ENCODE results near the gene GNB3. TPM values are rescaled to one million over a fixed set of nuclear protein-coding genes. Genes with fewer than 3 reads are reported as not detected.

GNB3 gene
- total RNA-seq, 1 experiment from 2014 or later: 0.21 TPM

DNA sequence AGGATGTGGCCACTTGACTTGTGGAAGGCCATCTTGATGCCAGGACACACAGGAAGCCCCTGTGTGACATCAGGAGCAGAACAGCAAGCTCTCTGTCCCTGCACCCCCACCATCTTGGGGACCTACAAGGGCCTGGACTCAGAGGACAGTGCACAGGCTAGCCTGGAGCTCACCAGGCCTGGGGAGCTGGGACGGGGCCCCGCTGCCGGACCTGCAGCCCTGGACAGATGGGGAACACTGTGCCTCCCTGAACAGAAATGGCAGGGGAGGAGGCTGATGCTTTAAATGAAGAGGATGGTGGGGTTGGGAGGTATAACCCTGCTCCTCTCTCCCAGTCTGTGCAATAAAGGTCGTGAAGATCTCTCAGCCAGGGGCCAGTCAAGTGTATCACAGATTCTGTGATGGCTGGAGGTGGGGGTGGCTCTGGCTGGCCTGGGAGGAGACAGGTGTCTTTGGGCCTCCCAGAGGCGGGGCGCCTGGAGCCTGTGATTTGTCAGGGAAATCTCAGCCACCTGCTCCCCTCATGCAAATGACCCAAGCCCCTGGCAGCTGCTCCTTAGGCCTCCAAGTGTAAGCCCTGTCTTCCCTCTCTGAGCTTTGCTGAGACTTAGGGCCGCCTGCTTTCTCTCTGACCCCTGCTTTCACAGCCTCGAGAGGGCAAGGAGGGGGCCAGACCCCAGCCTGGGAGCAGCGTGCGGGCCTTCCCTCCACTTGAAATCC is 1.1 kb upstream of the GNB3 start:
- BruUV-seq (replicated peaks): no TSS peak
- in situ Hi-C loops (cut with HindIII; ENCODE audit: low pct_unique_long_range_greater_than_20kb, low sequenced_read_pairs): no loop called here

DNA sequence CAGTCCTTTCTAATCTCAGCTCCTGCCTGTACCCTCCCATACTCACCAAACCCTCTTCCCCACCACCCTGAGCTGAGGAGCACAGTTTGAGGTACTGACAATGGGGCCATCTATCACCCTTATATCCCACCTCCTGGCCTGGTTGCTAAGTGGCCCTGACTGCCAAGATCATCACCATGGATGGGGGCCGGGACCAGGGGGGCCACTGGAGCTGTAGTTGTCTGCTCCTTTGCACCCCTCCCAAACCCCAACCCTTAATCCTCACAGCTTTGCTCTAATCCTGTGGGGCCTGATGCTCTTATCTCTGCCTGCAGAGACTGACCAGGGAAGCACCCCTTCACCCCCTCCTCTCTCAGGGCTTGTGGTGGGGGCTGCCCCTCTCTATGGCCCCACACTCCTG is 395 bp upstream of the GNB3 start:
- no peaks in the 10 kb centered on the region; the same call in 1 of the 2 replicates for H3K4me1 ChIP-seq (ENCODE audit: control insufficient read depth, insufficient read depth, low read length)
- no peak for TF ChIP-seq POLR2AphosphoS5 (IDR thresholded peaks at IDR 0.05; ENCODE audit: low read depth, low read length)
- no peak for TF ChIP-seq TCF7L2 (IDR thresholded peaks at IDR 0.05; ENCODE audit: low read depth, low read length)
- no peak for TF ChIP-seq SIN3A (IDR thresholded peaks at IDR 0.05; ENCODE audit: borderline replicate concordance, insufficient read depth, low read depth, low read length)
- TF ChIP-seq, protein P1, sequence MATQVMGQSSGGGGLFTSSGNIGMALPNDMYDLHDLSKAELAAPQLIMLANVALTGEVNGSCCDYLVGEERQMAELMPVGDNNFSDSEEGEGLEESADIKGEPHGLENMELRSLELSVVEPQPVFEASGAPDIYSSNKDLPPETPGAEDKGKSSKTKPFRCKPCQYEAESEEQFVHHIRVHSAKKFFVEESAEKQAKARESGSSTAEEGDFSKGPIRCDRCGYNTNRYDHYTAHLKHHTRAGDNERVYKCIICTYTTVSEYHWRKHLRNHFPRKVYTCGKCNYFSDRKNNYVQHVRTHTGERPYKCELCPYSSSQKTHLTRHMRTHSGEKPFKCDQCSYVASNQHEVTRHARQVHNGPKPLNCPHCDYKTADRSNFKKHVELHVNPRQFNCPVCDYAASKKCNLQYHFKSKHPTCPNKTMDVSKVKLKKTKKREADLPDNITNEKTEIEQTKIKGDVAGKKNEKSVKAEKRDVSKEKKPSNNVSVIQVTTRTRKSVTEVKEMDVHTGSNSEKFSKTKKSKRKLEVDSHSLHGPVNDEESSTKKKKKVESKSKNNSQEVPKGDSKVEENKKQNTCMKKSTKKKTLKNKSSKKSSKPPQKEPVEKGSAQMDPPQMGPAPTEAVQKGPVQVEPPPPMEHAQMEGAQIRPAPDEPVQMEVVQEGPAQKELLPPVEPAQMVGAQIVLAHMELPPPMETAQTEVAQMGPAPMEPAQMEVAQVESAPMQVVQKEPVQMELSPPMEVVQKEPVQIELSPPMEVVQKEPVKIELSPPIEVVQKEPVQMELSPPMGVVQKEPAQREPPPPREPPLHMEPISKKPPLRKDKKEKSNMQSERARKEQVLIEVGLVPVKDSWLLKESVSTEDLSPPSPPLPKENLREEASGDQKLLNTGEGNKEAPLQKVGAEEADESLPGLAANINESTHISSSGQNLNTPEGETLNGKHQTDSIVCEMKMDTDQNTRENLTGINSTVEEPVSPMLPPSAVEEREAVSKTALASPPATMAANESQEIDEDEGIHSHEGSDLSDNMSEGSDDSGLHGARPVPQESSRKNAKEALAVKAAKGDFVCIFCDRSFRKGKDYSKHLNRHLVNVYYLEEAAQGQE (IDR thresholded peaks at IDR 0.05; ENCODE audit: insufficient read depth in 1 of 2, low read depth in 2 of 2, low read length in 1 of 2): no peak
- TF ChIP-seq, protein P2, sequence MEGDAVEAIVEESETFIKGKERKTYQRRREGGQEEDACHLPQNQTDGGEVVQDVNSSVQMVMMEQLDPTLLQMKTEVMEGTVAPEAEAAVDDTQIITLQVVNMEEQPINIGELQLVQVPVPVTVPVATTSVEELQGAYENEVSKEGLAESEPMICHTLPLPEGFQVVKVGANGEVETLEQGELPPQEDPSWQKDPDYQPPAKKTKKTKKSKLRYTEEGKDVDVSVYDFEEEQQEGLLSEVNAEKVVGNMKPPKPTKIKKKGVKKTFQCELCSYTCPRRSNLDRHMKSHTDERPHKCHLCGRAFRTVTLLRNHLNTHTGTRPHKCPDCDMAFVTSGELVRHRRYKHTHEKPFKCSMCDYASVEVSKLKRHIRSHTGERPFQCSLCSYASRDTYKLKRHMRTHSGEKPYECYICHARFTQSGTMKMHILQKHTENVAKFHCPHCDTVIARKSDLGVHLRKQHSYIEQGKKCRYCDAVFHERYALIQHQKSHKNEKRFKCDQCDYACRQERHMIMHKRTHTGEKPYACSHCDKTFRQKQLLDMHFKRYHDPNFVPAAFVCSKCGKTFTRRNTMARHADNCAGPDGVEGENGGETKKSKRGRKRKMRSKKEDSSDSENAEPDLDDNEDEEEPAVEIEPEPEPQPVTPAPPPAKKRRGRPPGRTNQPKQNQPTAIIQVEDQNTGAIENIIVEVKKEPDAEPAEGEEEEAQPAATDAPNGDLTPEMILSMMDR (IDR thresholded peaks at IDR 0.05): no peak
- no peaks in the 10 kb centered on the region for H3K36me3 ChIP-seq (ENCODE audit: control insufficient read depth, insufficient read depth, low read length)
- CTCF ChIA-PET: no interaction called here
- intact Hi-C loops (cut with micrococcal nuclease; ENCODE audit: unreplicated experiment) (no loop called here), in situ Hi-C loops (cut with HindIII; ENCODE audit: low pct_unique_long_range_greater_than_20kb, low sequenced_read_pairs) (no loop called here)
- BruUV-seq (replicated peaks): no TSS peak
- no peaks in the 10 kb centered on the region for H3K9me3 ChIP-seq (ENCODE audit: control insufficient read depth, insufficient read depth, low read depth, low read length)
- no peaks in the 10 kb centered on the region for H3K27me3 ChIP-seq (ENCODE audit: control insufficient read depth, insufficient read depth, low read length)
- DNase-seq (ENCODE audit: low read depth, low spot score): no peak
- no peak overlapping the region for H3K27ac ChIP-seq (ENCODE audit: low read length)
- ATAC-seq: no peak
- POLR2A ChIA-PET: no interaction called here
- H3K4me3 ChIP-seq (ENCODE audit: low read depth in 2 of 2, low read length in 2 of 2): no peak overlapping the region

More for the DNA sequence above, 1.1 kb upstream of the GNB3 start:
- H3K4me1 ChIP-seq (ENCODE audit: control insufficient read depth, insufficient read depth, low read length): no peaks in the 10 kb centered on the region; the same call in 1 of the 2 replicates
- TF ChIP-seq, protein P2 (IDR thresholded peaks at IDR 0.05): no peak
- TF ChIP-seq POLR2AphosphoS5 (IDR thresholded peaks at IDR 0.05; ENCODE audit: low read depth, low read length) (no peak), TCF7L2 (IDR thresholded peaks at IDR 0.05; ENCODE audit: low read depth, low read length) (no peak), SIN3A (IDR thresholded peaks at IDR 0.05; ENCODE audit: borderline replicate concordance, insufficient read depth, low read depth, low read length) (no peak)
- TF ChIP-seq, protein P1 (IDR thresholded peaks at IDR 0.05; ENCODE audit: insufficient read depth in 1 of 2, low read depth in 2 of 2, low read length in 1 of 2): no peak
- no peaks in the 10 kb centered on the region for H3K27me3 ChIP-seq (ENCODE audit: control insufficient read depth, insufficient read depth, low read length)
- DNase-seq (ENCODE audit: low read depth, low spot score) (no peak), ATAC-seq (no peak)
- H3K9me3 ChIP-seq (ENCODE audit: control insufficient read depth, insufficient read depth, low read depth, low read length): no peaks in the 10 kb centered on the region
- intact Hi-C loops (cut with micrococcal nuclease; ENCODE audit: unreplicated experiment): no loop called here
- H3K27ac ChIP-seq (ENCODE audit: low read length): no peak overlapping the region
- no peak overlapping the region for H3K4me3 ChIP-seq (ENCODE audit: low read depth in 2 of 2, low read length in 2 of 2)
- ChIA-PET CTCF (no interaction called here), POLR2A (no interaction called here)
- no peaks in the 10 kb centered on the region for H3K36me3 ChIP-seq (ENCODE audit: control insufficient read depth, insufficient read depth, low read length)
